ENCODE measurements around the gene ERBB4.

Gene ERBB4

DNA sequence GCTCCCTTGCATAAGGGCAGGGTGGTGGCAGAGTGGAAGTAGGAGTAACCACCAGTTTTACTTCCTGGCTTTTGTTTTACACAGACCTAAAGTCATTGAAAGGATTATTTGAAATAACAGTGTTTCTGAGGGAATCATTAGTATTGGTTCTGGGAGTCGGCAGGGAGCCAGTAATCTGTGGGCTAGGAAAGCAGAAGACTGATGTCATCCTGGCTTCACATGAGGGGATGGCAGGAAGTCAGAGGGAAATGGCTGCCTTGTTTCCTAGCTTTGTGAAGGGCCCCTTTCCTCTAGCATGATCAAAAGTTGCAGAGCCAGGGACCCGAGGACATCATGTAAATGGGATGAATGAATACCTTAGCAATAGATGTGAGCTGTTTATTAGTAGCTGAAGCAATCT is 1189.6 kb downstream of the ERBB4 start:
- no peak for DNase-seq (ENCODE audit: low read depth, low spot score)
- Histone ChIP-seq H3K9me3 (ENCODE audit: control insufficient read depth, insufficient read depth, low read length) (no peaks in the 10 kb centered on the region), H3K36me3 (ENCODE audit: control insufficient read depth, insufficient read depth, low read length) (no peaks in the 10 kb centered on the region), H3K4me1 (ENCODE audit: control insufficient read depth, insufficient read depth, low read length) (no peaks in the 10 kb centered on the region), H3K27ac (ENCODE audit: low read length) (no peak overlapping the region), H3K27me3 (ENCODE audit: control insufficient read depth, insufficient read depth, low read length) (no peaks in the 10 kb centered on the region), H3K4me3 (ENCODE audit: low read length) (no peak overlapping the region)
- no CpG with 5 or more reads among the region's 2 CpGs for WGBS (ENCODE audit: insufficient coverage, insufficient read length)

- no peak for DNase-seq (ENCODE audit: low read depth, low spot score)
Observed at GRCh38 chr2:211347328-211347727, 1191.3 kb downstream of the ERBB4 start.

GRCh38 chr2:211344289-211344688 is 1194.3 kb downstream of the ERBB4 start:
- no peaks in the 10 kb centered on the region for H3K27me3 ChIP-seq (ENCODE audit: control insufficient read depth, insufficient read depth, low read length)
- H3K4me3 ChIP-seq (ENCODE audit: low read length), result no peak overlapping the region
- H3K9me3 ChIP-seq (ENCODE audit: control insufficient read depth, insufficient read depth, low read length), result no peaks in the 10 kb centered on the region
- no peak for DNase-seq (ENCODE audit: low read depth, low spot score)
- no peak overlapping the region for H3K27ac ChIP-seq (ENCODE audit: low read length)
- no peaks in the 10 kb centered on the region for H3K36me3 ChIP-seq (ENCODE audit: control insufficient read depth, insufficient read depth, low read length)
- no peaks in the 10 kb centered on the region for H3K4me1 ChIP-seq (ENCODE audit: control insufficient read depth, insufficient read depth, low read length)

More at GRCh38 chr2:211347328-211347727, 1191.3 kb downstream of the ERBB4 start:
- H3K36me3 ChIP-seq (ENCODE audit: control insufficient read depth, insufficient read depth, low read length), result no peaks in the 10 kb centered on the region
- H3K27me3 ChIP-seq (ENCODE audit: control insufficient read depth, insufficient read depth, low read length), result no peaks in the 10 kb centered on the region
- H3K4me1 ChIP-seq (ENCODE audit: control insufficient read depth, insufficient read depth, low read length), result no peaks in the 10 kb centered on the region
- WGBS (ENCODE audit: insufficient coverage, insufficient read length), result no CpG with 5 or more reads among the region's 6 CpGs
- H3K4me3 ChIP-seq (ENCODE audit: low read length), result no peak overlapping the region
- no peaks in the 10 kb centered on the region for H3K9me3 ChIP-seq (ENCODE audit: control insufficient read depth, insufficient read depth, low read length)
- H3K27ac ChIP-seq (ENCODE audit: low read length), result no peak overlapping the region

GRCh38 chr2:211333377-211333776 is 1205.2 kb downstream of the ERBB4 start:
- Histone ChIP-seq H3K27ac (ENCODE audit: low read length) (no peak overlapping the region), H3K9me3 (ENCODE audit: control insufficient read depth, insufficient read depth, low read length) (no peaks in the 10 kb centered on the region), H3K27me3 (ENCODE audit: control insufficient read depth, insufficient read depth, low read length) (no peaks in the 10 kb centered on the region), H3K36me3 (ENCODE audit: control insufficient read depth, insufficient read depth, low read length) (no peaks in the 10 kb centered on the region), H3K4me1 (ENCODE audit: control insufficient read depth, insufficient read depth, low read length) (peaks cover 1% of the 10 kb centered on the region; the same call in 1 of the 2 replicates), H3K4me3 (ENCODE audit: low read length) (no peak overlapping the region)
- DNase-seq (ENCODE audit: low read depth, low spot score), result no peak
- no CpG with 5 or more reads among the region's 1 CpG for WGBS (ENCODE audit: insufficient coverage, insufficient read length)

DNA sequence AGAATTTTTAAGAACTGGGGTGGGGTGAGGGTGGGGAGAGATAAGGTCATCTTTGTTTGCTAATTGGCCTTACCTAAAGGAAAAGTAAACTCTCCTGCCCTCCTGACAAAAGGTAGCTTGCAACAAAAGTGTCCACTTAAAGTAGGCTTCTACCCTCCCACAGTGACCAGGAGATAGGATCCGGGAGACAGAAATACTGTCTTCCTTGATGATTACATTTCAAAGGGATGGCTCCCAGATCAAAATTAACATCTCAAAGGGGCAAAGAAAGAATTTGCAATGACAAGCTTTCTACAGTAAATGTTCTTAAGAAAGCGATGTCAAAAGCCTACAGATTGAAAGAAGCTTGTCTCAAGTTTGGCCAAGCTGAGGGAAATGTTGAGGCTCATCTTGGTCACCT is 1206.9 kb downstream of the ERBB4 start:
- H3K27me3 ChIP-seq (ENCODE audit: control insufficient read depth, insufficient read depth, low read length), result no peaks in the 10 kb centered on the region
- peak; percentile 41 for DNase-seq (ENCODE audit: low read depth, low spot score)
- H3K4me1 ChIP-seq (ENCODE audit: control insufficient read depth, insufficient read depth, low read length), result peaks cover 1% of the 10 kb centered on the region; the same call in 1 of the 2 replicates
- no peaks in the 10 kb centered on the region for H3K9me3 ChIP-seq (ENCODE audit: control insufficient read depth, insufficient read depth, low read length)
- no peak overlapping the region for H3K4me3 ChIP-seq (ENCODE audit: low read length)
- H3K27ac ChIP-seq (ENCODE audit: low read length), result no peak overlapping the region
- WGBS (ENCODE audit: insufficient coverage, insufficient read length), result no CpG with 5 or more reads among the region's 2 CpGs
- H3K36me3 ChIP-seq (ENCODE audit: control insufficient read depth, insufficient read depth, low read length), result no peaks in the 10 kb centered on the region

GRCh38 chr2:211329882-211330281 is 1208.7 kb downstream of the ERBB4 start:
- Histone ChIP-seq H3K4me3 (ENCODE audit: low read length) (no peak overlapping the region), H3K36me3 (ENCODE audit: control insufficient read depth, insufficient read depth, low read length) (no peaks in the 10 kb centered on the region), H3K27me3 (ENCODE audit: control insufficient read depth, insufficient read depth, low read length) (no peaks in the 10 kb centered on the region), H3K27ac (ENCODE audit: low read length) (no peak overlapping the region), H3K9me3 (ENCODE audit: control insufficient read depth, insufficient read depth, low read length) (no peaks in the 10 kb centered on the region), H3K4me1 (ENCODE audit: control insufficient read depth, insufficient read depth, low read length) (peaks cover 1% of the 10 kb centered on the region; the same call in 1 of the 2 replicates)
- WGBS (ENCODE audit: insufficient coverage, insufficient read length), result no CpG with 5 or more reads among the region's 10 CpGs
- no peak for DNase-seq (ENCODE audit: low read depth, low spot score)

DNA sequence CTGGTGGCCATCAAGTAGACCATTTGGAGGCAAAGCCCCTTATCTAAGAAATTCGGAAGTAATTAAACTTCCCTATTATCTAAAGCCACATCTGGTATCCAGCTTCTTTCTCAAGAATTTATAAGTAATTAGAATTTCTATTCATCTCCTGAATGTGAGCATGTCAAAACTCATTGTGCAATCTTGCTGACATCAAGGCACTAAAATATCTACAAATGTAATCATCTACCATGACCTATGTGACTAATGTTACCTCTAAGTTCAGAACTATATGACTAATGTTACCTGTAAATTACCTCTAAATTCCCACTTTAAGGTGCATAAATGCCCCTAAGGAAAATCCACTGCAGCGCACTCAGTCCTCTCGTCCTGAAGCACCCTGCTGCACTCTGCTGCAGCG is 1209.2 kb downstream of the ERBB4 start:
- peaks cover 1% of the 10 kb centered on the region; the same call in 1 of the 2 replicates for H3K4me1 ChIP-seq (ENCODE audit: control insufficient read depth, insufficient read depth, low read length)
- DNase-seq (ENCODE audit: low read depth, low spot score), result no peak
- H3K4me3 ChIP-seq (ENCODE audit: low read length), result no peak overlapping the region
- H3K36me3 ChIP-seq (ENCODE audit: control insufficient read depth, insufficient read depth, low read length), result no peaks in the 10 kb centered on the region
- WGBS (ENCODE audit: insufficient coverage, insufficient read length), result no CpG with 5 or more reads among the region's 4 CpGs
- no peak overlapping the region for H3K27ac ChIP-seq (ENCODE audit: low read length)
- H3K27me3 ChIP-seq (ENCODE audit: control insufficient read depth, insufficient read depth, low read length), result no peaks in the 10 kb centered on the region
- H3K9me3 ChIP-seq (ENCODE audit: control insufficient read depth, insufficient read depth, low read length), result no peaks in the 10 kb centered on the region

GRCh38 chr2:211328126-211328525 is 1210.5 kb downstream of the ERBB4 start:
- peaks cover 1% of the 10 kb centered on the region; the same call in 1 of the 2 replicates for H3K4me1 ChIP-seq (ENCODE audit: control insufficient read depth, insufficient read depth, low read length)
- H3K27ac ChIP-seq (ENCODE audit: low read length), result no peak overlapping the region
- no peaks in the 10 kb centered on the region for H3K9me3 ChIP-seq (ENCODE audit: control insufficient read depth, insufficient read depth, low read length)
- H3K4me3 ChIP-seq (ENCODE audit: low read length), result no peak overlapping the region
- no CpG with 5 or more reads among the region's 2 CpGs for WGBS (ENCODE audit: insufficient coverage, insufficient read length)
- no peak for DNase-seq (ENCODE audit: low read depth, low spot score)
- H3K36me3 ChIP-seq (ENCODE audit: control insufficient read depth, insufficient read depth, low read length), result no peaks in the 10 kb centered on the region
- no peaks in the 10 kb centered on the region for H3K27me3 ChIP-seq (ENCODE audit: control insufficient read depth, insufficient read depth, low read length)
